HG02870 (cell line): ENCODE data around the gene UGP2.
"Not testable (repeated sequence)": the region's sequence is repeated elsewhere in the genome, so short reads cannot be mapped to it uniquely, and the experiment has no call there.

Experiments used
- ATAC-seq: cut with Tn5 transposase; IDR thresholded peaks from one replicate; pipeline ENCODE4 v1.9.1; 2021; ENCODE audit warnings: mild to moderate bottlenecking, moderate library complexity; ENCODE audit not compliant: unreplicated experiment

UGP2 gene

GRCh38 chr2:63840081-63840784 lies 1.5 kb upstream of the UGP2 start:
- ATAC-seq: peak; percentile 28

GRCh38 chr2:63840785-63841253 lies 877 bp upstream of the UGP2 start:
- peak; percentile 86 for ATAC-seq

- ATAC-seq: no peak
Observed at GRCh38 chr2:63842149-63843061, 709 bp downstream of the UGP2 start.

GRCh38 chr2:63843093-63843492 lies 1.4 kb downstream of the UGP2 start:
- ATAC-seq: no peak

- ATAC-seq: no peak
Observed at GRCh38 chr2:63843791-63844190, 2.1 kb downstream of the UGP2 start.

- no peak for ATAC-seq
Observed at GRCh38 chr2:63844616-63845015, 2.9 kb downstream of the UGP2 start.

GRCh38 chr2:63845866-63846265 lies 4.2 kb downstream of the UGP2 start:
- no peak for ATAC-seq

- no peak for ATAC-seq
Observed at GRCh38 chr2:63846487-63846886, 4.8 kb downstream of the UGP2 start.

- not testable (repeated sequence) for ATAC-seq
Observed at GRCh38 chr2:63847571-63847970, 5.9 kb downstream of the UGP2 start.

- ATAC-seq: no peak
Observed at GRCh38 chr2:63849381-63850203, 7.9 kb downstream of the UGP2 start.

- no peak for ATAC-seq
Observed at GRCh38 chr2:63850204-63850571, 8.5 kb downstream of the UGP2 start.

GRCh38 chr2:63850649-63851048 lies 9.0 kb downstream of the UGP2 start:
- no peak for ATAC-seq

GRCh38 chr2:63851691-63852311 lies 10.1 kb downstream of the UGP2 start:
- ATAC-seq: no peak

- ATAC-seq: no peak
Observed at GRCh38 chr2:63853527-63854310, 12.0 kb downstream of the UGP2 start.

GRCh38 chr2:63855418-63856302 lies 14.0 kb downstream of the UGP2 start:
- no peak for ATAC-seq

- ATAC-seq: no peak
Observed at GRCh38 chr2:63856303-63856603, 14.6 kb downstream of the UGP2 start.

- ATAC-seq: no peak
Observed at GRCh38 chr2:63858291-63858690, 16.6 kb downstream of the UGP2 start.

GRCh38 chr2:63861220-63861822 lies 19.6 kb downstream of the UGP2 start:
- peak; percentile 51 for ATAC-seq

- no peak for ATAC-seq
Observed at GRCh38 chr2:63862806-63863205, 21.1 kb downstream of the UGP2 start.
